ENCODE results near the gene MZF1. TPM values are rescaled to one million over a fixed set of nuclear protein-coding genes. Genes with fewer than 3 reads are reported as not detected.

Gene MZF1
- total and polyA plus RNA-seq, 9 of the 15 experiments (the other 6 are each of a cell fraction or from before 2014, with no cell fraction given): 0.31 to 29.3 (median 11.5) TPM

- TF ChIP-seq FIP1L1 (IDR thresholded peaks at IDR 0.05; ENCODE audit: low read depth, low read length, poor library complexity, severe bottlenecking): peak; percentile 99
- no peak for TF ChIP-seq FOXA1 (IDR thresholded peaks at IDR 0.05; ENCODE audit: borderline replicate concordance)
- TF ChIP-seq SMARCB1 (IDR thresholded peaks at IDR 0.05; ENCODE audit: insufficient read length, low read depth): no peak
- TF ChIP-seq ZNF436 (CRISPR knock-in tag; IDR thresholded peaks at IDR 0.05): no peak; the same call in 1 of the 2 replicates
- TF ChIP-seq ARID1B (IDR thresholded peaks at IDR 0.05): peak; percentile 60
- no peak; the same call in 1 of the 2 replicates for TF ChIP-seq ZNF224 (CRISPR knock-in tag; IDR thresholded peaks at IDR 0.05)
- TF ChIP-seq PPARD (CRISPR knock-in tag; IDR thresholded peaks at IDR 0.05): no peak
- TF ChIP-seq MCM7 (IDR thresholded peaks at IDR 0.05): no peak
- peak; percentile 18 for TF ChIP-seq USF2 (CRISPR knock-in tag; IDR thresholded peaks at IDR 0.05)
- TF ChIP-seq ZNF274 (IDR thresholded peaks at IDR 0.05; ENCODE audit: borderline replicate concordance, low read depth, low read length): no peak
- no peak for TF ChIP-seq PHB2 (IDR thresholded peaks at IDR 0.05; ENCODE audit: low read depth)
- peak; percentile 68; the same call in 1 of the 2 replicates for TF ChIP-seq ETS1 (conservative IDR thresholded peaks at IDR 0.05; ENCODE audit: control insufficient read depth, low read depth, low read length)
- TF ChIP-seq NCOA6 (IDR thresholded peaks at IDR 0.05): no peak; the same call in 1 of the 2 replicates
- TF ChIP-seq NFE2 (IDR thresholded peaks at IDR 0.05; ENCODE audit: low read depth): peak; percentile 29; the same call in 1 of the 2 replicates
- TF ChIP-seq NKRF (IDR thresholded peaks at IDR 0.05; ENCODE audit: borderline replicate concordance): peak; percentile 4
- no peak for TF ChIP-seq ZNF217 (CRISPR knock-in tag; IDR thresholded peaks at IDR 0.05)
- no peak for TF ChIP-seq MCM5 (IDR thresholded peaks at IDR 0.05; ENCODE audit: low read depth)
- no peak for TF ChIP-seq ZC3H8 (IDR thresholded peaks at IDR 0.05)
- peak; percentile 47; the same call in 1 of the 2 replicates for TF ChIP-seq BCOR (IDR thresholded peaks at IDR 0.05)
- no peak for TF ChIP-seq YBX1 (IDR thresholded peaks at IDR 0.05)
These were observed 53.5 kb downstream of the MZF1 start, which contains the start of gene ZBTB45 (continued) for GRCh38 chr19:58519355-58520256.

Measured in K562 (cell line).